AG04449 (cell line): Measurements from ENCODE around the gene ATP9B.

Experiments used
- CTCF ChIA-PET: fragments of 350-600 bp; formaldehyde crosslinking; extraction: SDS; loops from one replicate; lab custom pipeline; 2021; ENCODE audit warnings: antibody characterized with exemption; lab: Yijun Ruan, JAX
- POLR2A ChIA-PET: fragments of 400-600, 350-600 bp; formaldehyde crosslinking; extraction: SDS; loops from one replicate; lab custom pipeline; 2020; ENCODE audit warnings: antibody characterized with exemption, inconsistent platforms; lab: Yijun Ruan, JAX
- DNase-seq: peaks from one replicate; pipeline ENCODE4 v3.0.0-alpha.2; 2010; ENCODE audit warnings: low read depth, low spot score
- H3K4me3 ChIP-seq: 2 replicates; pipeline ENCODE4 v1.5.1; 2011; ENCODE audit warnings: low read depth, mild to moderate bottlenecking, control low read depth, low read length
- CTCF ChIP-seq: IDR thresholded peaks from one replicate; pipeline ENCODE4 v1.5.1; 2011; ENCODE audit warnings: mild to moderate bottlenecking, moderate library complexity, low read length, control low read depth, inconsistent platforms; ENCODE audit not compliant: insufficient read depth; ENCODE audit errors: missing control alignments

Gene ATP9B

GRCh38 chr18:79411614-79412526 is 342.7 kb downstream of the ATP9B start:
- CTCF ChIA-PET = no interaction called here
- POLR2A ChIA-PET = interaction anchor here (0.7 kb wide), 1 partner anchor 201 kb away, joined by 3 read pairs; no protein-coding TSS in a partner anchor

GRCh38 chr18:79413025-79413424 is 343.8 kb downstream of the ATP9B start:
- CTCF ChIA-PET = no interaction called here
- POLR2A ChIA-PET = no interaction called here
- no peak for DNase-seq
- no peak for TF ChIP-seq CTCF
- H3K4me3 ChIP-seq = no peak overlapping the region

More at GRCh38 chr18:79411614-79412526, 342.7 kb downstream of the ATP9B start:
- no peak for TF ChIP-seq CTCF
- H3K4me3 ChIP-seq = no peak overlapping the region
- no peak for DNase-seq

- TF ChIP-seq CTCF = no peak
- no peak overlapping the region for H3K4me3 ChIP-seq
- ChIA-PET POLR2A (no interaction called here), CTCF (no interaction called here)
- DNase-seq = no peak
Observed at GRCh38 chr18:79413426-79413825, 344.2 kb downstream of the ATP9B start.

- no peak overlapping the region for H3K4me3 ChIP-seq
- DNase-seq = no peak
- ChIA-PET CTCF (no interaction called here), POLR2A (no interaction called here)
- TF ChIP-seq CTCF = no peak
Observed at GRCh38 chr18:79413901-79414300, 344.7 kb downstream of the ATP9B start.

GRCh38 chr18:79416022-79416676 is 347.0 kb downstream of the ATP9B start:
- ChIA-PET POLR2A (no interaction called here), CTCF (no interaction called here)
- TF ChIP-seq CTCF = no peak
- no peak overlapping the region for H3K4me3 ChIP-seq
- DNase-seq = no peak

GRCh38 chr18:79416677-79417052 is 347.5 kb downstream of the ATP9B start:
- ChIA-PET POLR2A (no interaction called here), CTCF (no interaction called here)
- TF ChIP-seq CTCF = no peak
- DNase-seq = no peak
- H3K4me3 ChIP-seq = no peak overlapping the region
